Chondrocyte (in vitro differentiated cells): Measurements from ENCODE around the gene GLS. TPM values are rescaled to one million over a fixed set of nuclear protein-coding genes. Genes with fewer than 3 reads are reported as not detected.

ENCODE experiments used
- DNase-seq: peaks from one replicate; pipeline ENCODE4 v3.0.0; 2021; ENCODE audit warnings: mixed read lengths, low spot score
- H3K27ac Mint-ChIP-seq: one replicate; pipeline ENCODE4 v1.8.0; 2021; ENCODE audit warnings: mild to moderate bottlenecking, moderate library complexity, mixed read lengths; ENCODE audit not compliant: unreplicated experiment
- H3K27me3 Mint-ChIP-seq: 2 replicates; pipeline ENCODE4 v1.8.0; 2021; ENCODE audit warnings: low read depth, mixed read lengths
- H3K36me3 Mint-ChIP-seq: 2 replicates; pipeline ENCODE4 v1.8.0; 2021; ENCODE audit warnings: low read depth, mixed read lengths
- H3K4me1 Mint-ChIP-seq: 2 replicates; pipeline ENCODE4 v1.8.0; 2021; ENCODE audit warnings: low read depth, mild to moderate bottlenecking, mixed read lengths
- H3K4me3 Mint-ChIP-seq: one replicate; pipeline ENCODE4 v1.8.0; 2021; ENCODE audit warnings: mild to moderate bottlenecking, moderate library complexity, mixed read lengths; ENCODE audit not compliant: unreplicated experiment
- H3K9me3 Mint-ChIP-seq: 2 replicates; pipeline ENCODE4 v1.8.0; 2021; ENCODE audit warnings: low read depth, mixed read lengths
- total RNA-seq: library from RNA; stranded (reverse); gene quantifications from 3 replicates; pipeline ENCODE4 v1.2.1, GENCODE V29; 2021
- TF ChIP-seq, protein P1 (sequence below): fragments of 200-600 bp; sonication (generic); IDR thresholded peaks from 2 replicates; pipeline ENCODE4 v1.5.0; 2021; ENCODE audit warnings: antibody characterized with exemption, mild to moderate bottlenecking, moderate library complexity

The GLS gene
- total RNA-seq, 1 donor from 2014 or later = 234 TPM

DNA sequence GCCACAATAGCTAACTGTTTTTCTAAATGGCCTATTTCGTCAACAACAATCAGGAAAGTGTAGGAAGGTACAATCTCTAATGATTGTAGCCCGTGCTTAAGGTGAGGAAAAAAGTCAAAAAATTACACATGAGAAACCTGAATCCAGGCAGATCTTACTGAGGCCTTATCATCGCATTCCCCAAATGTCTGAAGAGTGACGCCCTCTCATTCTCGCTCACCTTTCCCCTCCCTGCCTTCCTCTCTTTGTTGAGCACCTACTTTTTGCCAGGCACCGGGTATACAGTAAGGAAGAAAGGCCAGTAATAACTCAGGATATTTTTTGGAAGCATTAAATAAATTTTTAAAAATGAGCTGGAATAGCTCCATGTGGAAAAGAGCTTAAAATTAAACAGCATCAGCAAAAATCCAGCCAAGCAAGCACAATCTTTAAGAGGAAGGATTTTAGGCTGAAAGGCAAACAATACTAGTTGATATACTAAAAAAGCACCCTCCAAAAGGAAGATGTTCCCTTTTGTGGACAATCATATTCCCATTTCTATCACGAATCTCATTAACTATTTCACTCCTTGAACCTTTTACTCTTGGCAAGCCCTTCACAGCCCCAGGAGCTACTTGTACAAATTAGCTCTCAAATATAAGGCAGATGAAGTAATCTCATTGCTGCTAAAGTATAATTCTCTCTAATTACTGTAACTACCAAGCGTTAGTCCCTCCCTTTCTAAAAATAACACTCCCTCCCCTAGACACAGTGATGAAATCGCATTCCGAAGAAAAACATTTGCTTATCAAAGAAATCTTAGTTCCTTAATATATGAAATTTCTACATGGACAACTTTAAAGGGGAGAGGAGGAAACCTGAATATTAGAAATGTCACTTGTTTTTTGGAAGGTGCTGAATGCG, 93.4 kb downstream of the GLS start:
- H3K27ac Mint-ChIP-seq = peak overlapping the region; percentile 49
- no peaks in the 10 kb centered on the region for H3K9me3 Mint-ChIP-seq
- no peak for DNase-seq
- no peaks in the 10 kb centered on the region for H3K27me3 Mint-ChIP-seq
- H3K4me1 Mint-ChIP-seq = peaks cover 6% of the 10 kb centered on the region
- H3K4me3 Mint-ChIP-seq = no peak overlapping the region
- TF ChIP-seq, protein P1, sequence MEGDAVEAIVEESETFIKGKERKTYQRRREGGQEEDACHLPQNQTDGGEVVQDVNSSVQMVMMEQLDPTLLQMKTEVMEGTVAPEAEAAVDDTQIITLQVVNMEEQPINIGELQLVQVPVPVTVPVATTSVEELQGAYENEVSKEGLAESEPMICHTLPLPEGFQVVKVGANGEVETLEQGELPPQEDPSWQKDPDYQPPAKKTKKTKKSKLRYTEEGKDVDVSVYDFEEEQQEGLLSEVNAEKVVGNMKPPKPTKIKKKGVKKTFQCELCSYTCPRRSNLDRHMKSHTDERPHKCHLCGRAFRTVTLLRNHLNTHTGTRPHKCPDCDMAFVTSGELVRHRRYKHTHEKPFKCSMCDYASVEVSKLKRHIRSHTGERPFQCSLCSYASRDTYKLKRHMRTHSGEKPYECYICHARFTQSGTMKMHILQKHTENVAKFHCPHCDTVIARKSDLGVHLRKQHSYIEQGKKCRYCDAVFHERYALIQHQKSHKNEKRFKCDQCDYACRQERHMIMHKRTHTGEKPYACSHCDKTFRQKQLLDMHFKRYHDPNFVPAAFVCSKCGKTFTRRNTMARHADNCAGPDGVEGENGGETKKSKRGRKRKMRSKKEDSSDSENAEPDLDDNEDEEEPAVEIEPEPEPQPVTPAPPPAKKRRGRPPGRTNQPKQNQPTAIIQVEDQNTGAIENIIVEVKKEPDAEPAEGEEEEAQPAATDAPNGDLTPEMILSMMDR = no peak
- H3K36me3 Mint-ChIP-seq = peaks cover 74% of the 10 kb centered on the region

DNA sequence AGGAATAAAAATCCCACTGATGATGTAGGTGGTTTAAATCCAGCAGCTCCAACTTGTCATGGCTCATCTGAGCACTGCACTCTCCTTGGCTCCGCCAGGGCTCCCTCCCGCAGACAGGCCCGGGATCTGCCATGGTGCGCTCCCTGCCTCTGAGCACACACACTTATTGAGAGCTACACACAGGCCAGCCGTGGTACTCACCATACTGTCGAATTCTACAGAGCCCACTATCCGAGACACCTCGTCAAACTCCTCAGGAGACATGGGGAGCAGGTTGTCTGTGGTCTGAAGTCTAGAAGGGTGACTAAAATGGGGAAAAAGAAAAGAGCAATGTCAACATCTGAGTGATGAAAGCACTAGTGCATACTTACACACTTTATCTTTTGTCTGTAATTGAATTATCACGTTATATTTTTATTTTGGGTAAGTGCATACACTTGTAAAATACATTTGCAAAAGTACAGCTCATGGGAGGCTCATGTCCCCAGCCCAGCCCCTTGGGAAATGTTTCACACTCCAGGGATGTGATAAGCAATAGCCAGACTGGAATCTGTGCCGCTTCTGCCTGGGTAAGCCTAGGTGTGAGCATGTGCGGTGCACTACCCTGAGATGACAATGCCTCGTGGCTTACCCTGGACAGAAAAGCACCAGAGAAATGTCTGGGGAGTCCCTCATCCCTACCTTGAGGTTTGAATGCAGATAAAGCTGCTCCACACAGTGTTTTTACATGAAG, 94.2 kb downstream of the GLS start:
- H3K27ac Mint-ChIP-seq = peak overlapping the region; percentile 49
- no peak for DNase-seq
- peaks cover 11% of the 10 kb centered on the region for H3K4me1 Mint-ChIP-seq
- TF ChIP-seq, protein P1 = no peak
- no peak overlapping the region for H3K4me3 Mint-ChIP-seq
- peaks cover 74% of the 10 kb centered on the region for H3K36me3 Mint-ChIP-seq
- no peaks in the 10 kb centered on the region for H3K27me3 Mint-ChIP-seq
- no peaks in the 10 kb centered on the region for H3K9me3 Mint-ChIP-seq

DNA sequence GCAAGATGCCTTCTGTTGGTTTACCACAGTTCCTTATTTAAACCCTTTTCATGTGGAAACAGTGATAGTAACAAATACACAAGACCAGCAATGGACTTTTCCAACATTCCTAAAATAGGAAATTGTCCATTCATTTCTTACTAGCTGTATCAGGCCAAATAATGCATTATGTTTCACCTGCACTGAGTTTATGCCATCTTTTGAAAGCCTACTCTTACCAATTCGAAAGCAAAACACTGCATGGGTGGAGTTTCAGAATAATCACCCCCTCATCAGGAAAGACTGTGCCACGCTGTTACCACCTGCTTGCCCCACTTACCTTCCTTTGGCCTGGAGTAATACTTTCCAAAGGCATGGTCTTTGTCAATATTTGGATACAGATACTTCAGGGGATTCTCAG, 95.9 kb downstream of the GLS start:
- Mint-ChIP-seq H3K9me3 (no peaks in the 10 kb centered on the region), H3K36me3 (peaks cover 74% of the 10 kb centered on the region), H3K27ac (no peak overlapping the region), H3K4me3 (no peak overlapping the region), H3K27me3 (no peaks in the 10 kb centered on the region), H3K4me1 (peaks cover 28% of the 10 kb centered on the region)
- TF ChIP-seq, protein P1 = no peak
- no peak for DNase-seq

DNA sequence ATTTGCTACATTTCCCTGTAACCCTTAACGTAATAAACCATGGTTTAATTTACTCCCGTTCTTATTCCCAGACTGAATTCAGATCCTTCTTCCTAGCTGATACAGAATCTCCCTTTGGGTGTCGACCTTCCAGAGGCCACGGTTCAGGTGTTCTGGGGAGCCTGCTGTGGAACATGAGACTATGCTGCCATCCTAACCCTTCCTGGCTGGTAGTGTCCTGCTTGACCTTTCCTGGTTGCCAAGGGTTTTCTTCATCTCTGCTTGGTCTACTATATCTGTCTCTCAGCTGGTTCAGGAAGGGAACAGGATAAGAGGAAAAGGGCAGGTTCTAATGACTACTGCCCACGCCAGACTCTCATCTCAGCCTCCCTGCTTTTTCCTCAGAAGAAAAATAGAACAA, 96.9 kb downstream of the GLS start:
- Mint-ChIP-seq H3K9me3 (no peaks in the 10 kb centered on the region), H3K4me1 (peaks cover 28% of the 10 kb centered on the region), H3K27ac (peak overlapping the region; percentile 9), H3K4me3 (no peak overlapping the region), H3K27me3 (no peaks in the 10 kb centered on the region), H3K36me3 (peaks cover 75% of the 10 kb centered on the region)
- no peak for DNase-seq
- TF ChIP-seq, protein P1 = no peak

DNA sequence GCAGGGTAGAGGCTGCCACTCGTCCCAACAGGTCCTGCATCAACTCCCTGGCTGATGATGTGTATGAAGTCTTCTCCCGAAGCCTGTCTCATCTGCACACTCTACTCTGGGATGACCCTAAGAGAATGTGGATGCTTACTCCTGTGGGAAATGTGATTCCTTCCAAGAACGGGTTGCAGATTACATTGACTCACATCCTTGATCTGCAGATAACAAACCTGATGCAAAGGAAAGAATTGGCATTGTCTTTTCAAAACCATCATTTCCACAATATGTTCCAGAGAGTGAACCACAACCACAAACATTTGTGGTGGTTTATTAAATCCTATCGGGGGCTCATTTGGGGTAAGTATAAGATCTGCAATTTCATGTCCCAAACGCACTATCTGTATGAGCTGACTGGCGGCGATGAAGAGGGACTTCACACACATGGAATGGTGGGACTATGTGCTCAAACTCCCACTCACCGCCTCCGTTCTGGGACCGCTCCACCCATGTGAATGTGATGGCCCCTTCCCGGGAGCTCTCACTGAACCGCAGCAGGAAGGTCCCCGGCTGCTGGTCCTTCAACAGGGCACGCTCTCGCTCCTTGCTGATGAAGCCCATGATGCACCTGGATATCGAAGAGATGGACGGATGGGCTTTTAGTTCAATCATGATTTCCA, 97.9 kb downstream of the GLS start:
- no peak for DNase-seq
- Mint-ChIP-seq H3K4me1 (peaks cover 28% of the 10 kb centered on the region), H3K27me3 (no peaks in the 10 kb centered on the region), H3K36me3 (peaks cover 75% of the 10 kb centered on the region), H3K27ac (no peak overlapping the region), H3K9me3 (no peaks in the 10 kb centered on the region), H3K4me3 (no peak overlapping the region)
- TF ChIP-seq, protein P1 = no peak
